ENCODE data around the gene ANXA7.
"Not testable (repeated sequence)": the region's sequence is repeated elsewhere in the genome, so short reads cannot be mapped to it uniquely, and the experiment has no call there.

Gene ANXA7

GRCh38 chr10:73340121-73340520 lies 73.7 kb downstream of the ANXA7 start:
- 75 to 78% methylated on average over 1 to 2 of the region's 3 CpGs for WGBS, 2 experiments (ENCODE audit: insufficient coverage in 2 of 2)
- Histone ChIP-seq H3K9me3 (ENCODE audit: control insufficient read depth, low read length) (peaks cover 3% of the 10 kb centered on the region), H3K4me3 (ENCODE audit: extremely low read depth, insufficient read depth, low read length, poor library complexity, severe bottlenecking) (no peak overlapping the region), H3K36me3 (ENCODE audit: control insufficient read depth, insufficient read depth, low read length) (no peaks in the 10 kb centered on the region), H3K27ac (ENCODE audit: low read depth, low read length, severe bottlenecking) (no peak overlapping the region), H3K4me1 (ENCODE audit: control insufficient read depth, insufficient read depth, low read length, poor library complexity, severe bottlenecking) (no peaks in the 10 kb centered on the region)

DNA sequence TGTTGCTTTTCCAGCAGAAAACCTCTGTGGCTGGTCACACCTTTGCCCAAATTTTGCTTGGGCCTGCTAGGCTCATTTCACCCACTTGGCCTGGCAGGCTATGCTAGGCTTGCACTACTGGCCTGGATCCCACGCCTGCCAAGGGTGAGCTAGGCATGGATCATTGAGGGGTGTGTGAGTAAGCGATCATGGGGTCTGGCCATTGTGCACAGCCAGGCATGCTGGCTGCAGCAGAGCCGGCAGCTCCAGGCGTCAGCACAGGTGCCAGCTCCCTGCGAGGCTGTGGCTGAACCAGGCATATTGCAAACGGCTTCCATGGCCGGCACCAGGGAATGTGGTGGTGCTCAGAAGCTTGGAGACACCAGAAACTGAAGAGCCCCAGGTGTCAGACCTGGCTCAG lies 74.4 kb downstream of the ANXA7 start:
- 93 to 97% methylated on average over 6 of the region's 7 CpGs for WGBS, 2 experiments (ENCODE audit: insufficient coverage in 2 of 2)
- no peaks in the 10 kb centered on the region for H3K4me1 ChIP-seq (ENCODE audit: control insufficient read depth, insufficient read depth, low read length, poor library complexity, severe bottlenecking)
- H3K4me3 ChIP-seq (ENCODE audit: extremely low read depth, insufficient read depth, low read length, poor library complexity, severe bottlenecking) = no peak overlapping the region

DNA sequence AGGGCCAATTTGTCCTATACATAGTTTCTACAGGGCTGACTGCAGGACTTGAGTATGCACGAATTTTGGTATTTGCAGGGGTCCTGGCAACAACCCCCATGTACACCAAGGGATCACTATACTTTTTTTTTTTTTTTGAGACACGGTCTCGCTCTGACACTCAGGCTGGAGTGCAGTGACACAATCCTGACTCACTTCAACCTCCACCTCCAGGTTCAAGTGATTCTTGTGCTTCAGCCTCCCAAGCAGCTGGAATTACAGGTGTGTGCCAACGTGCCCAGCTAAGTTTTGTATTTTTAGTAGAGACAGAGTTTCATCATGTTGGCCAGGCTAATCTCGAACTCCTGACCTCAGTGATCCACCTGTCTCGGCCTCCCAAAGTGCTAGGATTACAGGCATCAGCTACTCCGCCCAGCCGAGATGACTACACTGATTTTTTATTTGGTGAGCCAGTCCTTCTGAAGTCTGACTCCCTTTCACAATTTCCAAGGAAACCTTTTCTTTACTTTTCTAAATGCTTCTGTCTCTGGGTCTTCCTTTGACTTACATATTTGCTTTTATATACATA lies 75.0 kb downstream of the ANXA7 start:
- H3K4me1 ChIP-seq (ENCODE audit: control insufficient read depth, insufficient read depth, low read length, poor library complexity, severe bottlenecking) = no peaks in the 10 kb centered on the region
- no peak overlapping the region for H3K27ac ChIP-seq (ENCODE audit: low read depth, low read length, severe bottlenecking)
- H3K4me3 ChIP-seq (ENCODE audit: extremely low read depth, insufficient read depth, low read length, poor library complexity, severe bottlenecking) = no peak overlapping the region
- H3K36me3 ChIP-seq (ENCODE audit: control insufficient read depth, insufficient read depth, low read length) = no peaks in the 10 kb centered on the region
- 88 to 93% methylated on average over 6 to 7 of the region's 8 CpGs for WGBS, 2 experiments (ENCODE audit: insufficient coverage in 2 of 2)
- H3K9me3 ChIP-seq (ENCODE audit: control insufficient read depth, low read length) = peaks cover 3% of the 10 kb centered on the region

More for the DNA sequence above, 74.4 kb downstream of the ANXA7 start:
- Histone ChIP-seq H3K27ac (ENCODE audit: low read depth, low read length, severe bottlenecking) (no peak overlapping the region), H3K36me3 (ENCODE audit: control insufficient read depth, insufficient read depth, low read length) (no peaks in the 10 kb centered on the region), H3K9me3 (ENCODE audit: control insufficient read depth, low read length) (peaks cover 3% of the 10 kb centered on the region)

- WGBS, 2 experiments (ENCODE audit: insufficient coverage in 2 of 2) = 100% methylated on average over 1 of the region's 1 CpG
Observed at GRCh38 chr10:73333202-73333601, 80.7 kb downstream of the ANXA7 start.

DNA sequence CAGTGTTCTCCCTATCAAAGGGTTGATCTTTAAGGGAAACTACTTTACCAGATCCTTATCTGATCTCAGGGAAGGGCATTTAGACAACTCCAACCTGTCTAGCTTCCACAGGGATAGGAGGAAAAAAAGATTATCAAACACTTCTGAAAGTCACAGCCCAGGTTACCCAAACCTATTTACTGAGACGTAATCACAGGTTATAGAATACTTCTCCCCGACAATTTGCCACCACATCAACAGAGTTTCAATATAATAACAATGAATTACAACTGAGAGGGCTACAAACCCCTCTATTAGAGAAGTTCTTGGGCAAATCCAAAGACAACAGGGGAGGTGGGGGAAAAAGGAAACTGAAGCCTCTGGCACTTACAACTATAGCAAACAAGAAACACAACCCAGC lies 81.5 kb downstream of the ANXA7 start:
- Histone ChIP-seq H3K36me3 (ENCODE audit: control insufficient read depth, insufficient read depth, low read length) (no peaks in the 10 kb centered on the region), H3K4me3 (ENCODE audit: extremely low read depth, insufficient read depth, low read length, poor library complexity, severe bottlenecking) (no peak overlapping the region), H3K4me1 (ENCODE audit: control insufficient read depth, insufficient read depth, low read length, poor library complexity, severe bottlenecking) (no peaks in the 10 kb centered on the region), H3K9me3 (ENCODE audit: control insufficient read depth, low read length) (no peaks in the 10 kb centered on the region), H3K27ac (ENCODE audit: low read depth, low read length, severe bottlenecking) (no peak overlapping the region)
- WGBS, 2 experiments (ENCODE audit: insufficient coverage in 2 of 2) = no CpG with 5 or more reads among the region's 2 CpGs

More at GRCh38 chr10:73333202-73333601, 80.7 kb downstream of the ANXA7 start:
- H3K27ac ChIP-seq (ENCODE audit: low read depth, low read length, severe bottlenecking) = no peak overlapping the region
- H3K9me3 ChIP-seq (ENCODE audit: control insufficient read depth, low read length) = no peaks in the 10 kb centered on the region
- H3K4me1 ChIP-seq (ENCODE audit: control insufficient read depth, insufficient read depth, low read length, poor library complexity, severe bottlenecking) = no peaks in the 10 kb centered on the region
- no peak overlapping the region for H3K4me3 ChIP-seq (ENCODE audit: extremely low read depth, insufficient read depth, low read length, poor library complexity, severe bottlenecking)
- H3K36me3 ChIP-seq (ENCODE audit: control insufficient read depth, insufficient read depth, low read length) = no peaks in the 10 kb centered on the region

- no CpG with 5 or more reads among the region's 1 CpG for WGBS, 2 experiments (ENCODE audit: insufficient coverage in 2 of 2)
- not testable (repeated sequence) for H3K4me1 ChIP-seq (ENCODE audit: control insufficient read depth, insufficient read depth, low read length, poor library complexity, severe bottlenecking); H3K4me3 ChIP-seq (ENCODE audit: extremely low read depth, insufficient read depth, low read length, poor library complexity, severe bottlenecking); H3K36me3 ChIP-seq (ENCODE audit: control insufficient read depth, insufficient read depth, low read length); H3K27ac ChIP-seq (ENCODE audit: low read depth, low read length, severe bottlenecking); H3K9me3 ChIP-seq (ENCODE audit: control insufficient read depth, low read length)
Observed at GRCh38 chr10:73328523-73328922, 85.3 kb downstream of the ANXA7 start.

DNA sequence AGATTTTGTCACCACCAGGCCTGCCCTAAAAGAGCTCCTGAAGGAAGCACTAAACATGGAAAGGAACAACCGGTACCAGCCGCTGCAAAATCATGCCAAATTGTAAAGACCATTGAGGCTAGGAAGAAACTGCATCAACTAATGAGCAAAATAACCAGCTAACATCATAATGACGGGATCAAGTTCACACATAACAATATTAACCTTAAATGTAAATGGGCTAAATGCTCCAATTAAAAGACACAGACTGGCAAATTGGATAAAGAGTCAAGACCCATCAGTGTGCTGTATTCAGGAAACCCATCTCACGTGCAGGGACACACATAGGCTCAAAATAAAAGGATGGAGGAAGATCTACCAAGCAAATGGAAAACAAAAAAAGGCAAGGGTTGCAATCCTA lies 88.6 kb downstream of the ANXA7 start:
- WGBS, 2 experiments (ENCODE audit: insufficient coverage in 2 of 2) = no CpG with 5 or more reads among the region's 4 CpGs
- not testable (repeated sequence) for H3K9me3 ChIP-seq (ENCODE audit: control insufficient read depth, low read length); H3K4me3 ChIP-seq (ENCODE audit: extremely low read depth, insufficient read depth, low read length, poor library complexity, severe bottlenecking); H3K36me3 ChIP-seq (ENCODE audit: control insufficient read depth, insufficient read depth, low read length); H3K4me1 ChIP-seq (ENCODE audit: control insufficient read depth, insufficient read depth, low read length, poor library complexity, severe bottlenecking); H3K27ac ChIP-seq (ENCODE audit: low read depth, low read length, severe bottlenecking)
